DMS79 (cell line): Measurements from ENCODE around the gene NSF.

Experiments used
- DNase-seq: peaks from one replicate; lab custom pipeline; 2025; lab: John Stamatoyannopoulos, UW

Gene NSF

GRCh38 chr17:46800573-46800972 is 210.1 kb downstream of the NSF start:
- DNase-seq: no peak

GRCh38 chr17:46802800-46803199 is 212.3 kb downstream of the NSF start:
- no peak for DNase-seq

GRCh38 chr17:46803544-46803943 is 213.1 kb downstream of the NSF start:
- DNase-seq: no peak

- no peak for DNase-seq
Measured at GRCh38 chr17:46805771-46806170, 215.3 kb downstream of the NSF start.
